ENCODE data around the gene UCP1. TPM values are rescaled to one million over a fixed set of nuclear protein-coding genes. Genes with fewer than 3 reads are reported as not detected.
A peak's percentile ranks its signal among the peaks of the same experiment; 100 is the strongest.
"Not testable (repeated sequence)": the region's sequence is repeated elsewhere in the genome, so short reads cannot be mapped to it uniquely, and the experiment has no call there.

Gene UCP1
- total RNA-seq, 2 experiments from 2014 or later, result not detected

GRCh38 chr4:140523370-140523856 lies 45.3 kb downstream of the UCP1 start:
- TF ChIP-seq, protein P1, sequence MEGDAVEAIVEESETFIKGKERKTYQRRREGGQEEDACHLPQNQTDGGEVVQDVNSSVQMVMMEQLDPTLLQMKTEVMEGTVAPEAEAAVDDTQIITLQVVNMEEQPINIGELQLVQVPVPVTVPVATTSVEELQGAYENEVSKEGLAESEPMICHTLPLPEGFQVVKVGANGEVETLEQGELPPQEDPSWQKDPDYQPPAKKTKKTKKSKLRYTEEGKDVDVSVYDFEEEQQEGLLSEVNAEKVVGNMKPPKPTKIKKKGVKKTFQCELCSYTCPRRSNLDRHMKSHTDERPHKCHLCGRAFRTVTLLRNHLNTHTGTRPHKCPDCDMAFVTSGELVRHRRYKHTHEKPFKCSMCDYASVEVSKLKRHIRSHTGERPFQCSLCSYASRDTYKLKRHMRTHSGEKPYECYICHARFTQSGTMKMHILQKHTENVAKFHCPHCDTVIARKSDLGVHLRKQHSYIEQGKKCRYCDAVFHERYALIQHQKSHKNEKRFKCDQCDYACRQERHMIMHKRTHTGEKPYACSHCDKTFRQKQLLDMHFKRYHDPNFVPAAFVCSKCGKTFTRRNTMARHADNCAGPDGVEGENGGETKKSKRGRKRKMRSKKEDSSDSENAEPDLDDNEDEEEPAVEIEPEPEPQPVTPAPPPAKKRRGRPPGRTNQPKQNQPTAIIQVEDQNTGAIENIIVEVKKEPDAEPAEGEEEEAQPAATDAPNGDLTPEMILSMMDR (IDR thresholded peaks at IDR 0.05), result no peak
- Mint-ChIP-seq H3K27me3 (no peaks in the 10 kb centered on the region), H3K4me3 (peak overlapping the region; percentile 91), H3K4me1 (ENCODE audit: low read depth) (peaks cover 15% of the 10 kb centered on the region), H3K9me3 (no peaks in the 10 kb centered on the region), H3K36me3 (ENCODE audit: low read depth) (peaks cover 7% of the 10 kb centered on the region), H3K27ac (no peak overlapping the region)
- ATAC-seq, result peak; percentile 2
- POLR2A ChIA-PET, result interaction anchor here (1.0 kb wide), 1 partner anchor 10 kb away, joined by 3 read pairs; no protein-coding TSS in a partner anchor
- DNase-seq, result no peak
- intact Hi-C loops (cut with micrococcal nuclease), result no loop called here
- CTCF ChIA-PET, result interaction anchor here (0.8 to 2.1 kb wide), 10 partner anchors 10 to 163 kb away, joined by 3 to 13 read pairs (median 4); partner anchors contain the start of gene CLGN

- TF ChIP-seq, protein P1 (IDR thresholded peaks at IDR 0.05), result no peak
- ChIA-PET POLR2A (no interaction called here), CTCF (interaction anchor here (1.0 kb wide), 1 partner anchor 155 kb away, joined by 4 read pairs; no protein-coding TSS in a partner anchor)
- no peak overlapping the region for H3K4me3 Mint-ChIP-seq
- no peaks in the 10 kb centered on the region for H3K9me3 Mint-ChIP-seq
- H3K27ac Mint-ChIP-seq, result no peak overlapping the region
- intact Hi-C loops (cut with micrococcal nuclease), result no loop called here
- DNase-seq, result no peak
- ATAC-seq, result no peak
- H3K36me3 Mint-ChIP-seq (ENCODE audit: low read depth), result no peaks in the 10 kb centered on the region
- H3K4me1 Mint-ChIP-seq (ENCODE audit: low read depth), result no peaks in the 10 kb centered on the region
- H3K27me3 Mint-ChIP-seq, result peaks cover 7% of the 10 kb centered on the region
These were observed 53.3 kb downstream of the UCP1 start for GRCh38 chr4:140515423-140515822.

- H3K27ac Mint-ChIP-seq; POLR2A ChIA-PET; CTCF ChIA-PET; H3K4me3 Mint-ChIP-seq; ATAC-seq; DNase-seq; intact Hi-C loops (cut with micrococcal nuclease); H3K4me1 Mint-ChIP-seq (ENCODE audit: low read depth); H3K9me3 Mint-ChIP-seq; H3K36me3 Mint-ChIP-seq (ENCODE audit: low read depth): not testable (repeated sequence)
- H3K27me3 Mint-ChIP-seq, result peaks cover 18% of the 10 kb centered on the region
These were observed 55.0 kb downstream of the UCP1 start for GRCh38 chr4:140513765-140514164.

Other genes starting within 250 kb of the UCP1 start
- gene SCOC, start 195.3 kb downstream of the UCP1 start, total RNA-seq, result 10 to 100 TPM; 44.6 to 44.7 TPM
- gene CLGN, start 141.3 kb downstream of the UCP1 start, total RNA-seq, result under 1 TPM; 0.23 to 0.31 TPM
- gene MGAT4D, start 70.7 kb downstream of the UCP1 start, total RNA-seq, result not detected
- 10 to 100 TPM; 11.9 to 15.8 TPM for gene ELMOD2, start 44.8 kb downstream of the UCP1 start, total RNA-seq
- not detected for gene TBC1D9, start 187.4 kb upstream of the UCP1 start, total RNA-seq